Mesothelial cell of epicardium (in vitro differentiated cells): ENCODE data around the gene KDM4B. TPM values are rescaled to one million over a fixed set of nuclear protein-coding genes. Genes with fewer than 3 reads are reported as not detected.
"Not testable (repeated sequence)": the region's sequence is repeated elsewhere in the genome, so short reads cannot be mapped to it uniquely, and the experiment has no call there.

Experiments used
- DNase-seq, 2 experiments: peaks; one replicate each; pipeline ENCODE4 v3.0.0; 2021; ENCODE audit warnings: low spot score in 2 of 2; ENCODE audit not compliant: unreplicated experiment in 2 of 2
- H3K27ac Mint-ChIP-seq: 2 replicates; pipeline ENCODE4 v1.8.0; 2021; ENCODE audit warnings: mixed read lengths
- H3K27me3 Mint-ChIP-seq: 2 replicates; pipeline ENCODE4 v1.8.0; 2021; ENCODE audit warnings: low read depth, mixed read lengths
- H3K36me3 Mint-ChIP-seq: 2 replicates; pipeline ENCODE4 v1.8.0; 2021; ENCODE audit warnings: mixed read lengths
- H3K4me1 Mint-ChIP-seq: 2 replicates; pipeline ENCODE4 v1.8.0; 2021; ENCODE audit warnings: mixed read lengths
- H3K4me3 Mint-ChIP-seq: 2 replicates; pipeline ENCODE4 v1.8.0; 2021; ENCODE audit warnings: mild to moderate bottlenecking, moderate library complexity, mixed read lengths
- H3K9me3 Mint-ChIP-seq: 2 replicates; pipeline ENCODE4 v1.8.0; 2021; ENCODE audit warnings: mixed read lengths
- CTCF ChIP-seq: fragments of 200-600 bp; sonication (generic); IDR thresholded peaks from one replicate; pipeline ENCODE4 v1.5.0; 2021; ENCODE audit warnings: antibody characterized with exemption; ENCODE audit not compliant: unreplicated experiment
- total RNA-seq: library from RNA; stranded (reverse); gene quantifications from 3 replicates; pipeline ENCODE4 v1.2.1, GENCODE V29; 2021

KDM4B gene
- total RNA-seq, 1 donor from 2014 or later, result 80.5 TPM

- Mint-ChIP-seq H3K36me3 (peaks cover 31% of the 10 kb centered on the region), H3K9me3 (no peaks in the 10 kb centered on the region), H3K27ac (no peak overlapping the region), H3K4me1 (no peaks in the 10 kb centered on the region), H3K27me3 (no peaks in the 10 kb centered on the region), H3K4me3 (no peak overlapping the region)
- no peak for DNase-seq
- TF ChIP-seq CTCF, result no peak
These were observed 36.2 kb upstream of the KDM4B start for GRCh38 chr19:4932711-4933110.

DNA sequence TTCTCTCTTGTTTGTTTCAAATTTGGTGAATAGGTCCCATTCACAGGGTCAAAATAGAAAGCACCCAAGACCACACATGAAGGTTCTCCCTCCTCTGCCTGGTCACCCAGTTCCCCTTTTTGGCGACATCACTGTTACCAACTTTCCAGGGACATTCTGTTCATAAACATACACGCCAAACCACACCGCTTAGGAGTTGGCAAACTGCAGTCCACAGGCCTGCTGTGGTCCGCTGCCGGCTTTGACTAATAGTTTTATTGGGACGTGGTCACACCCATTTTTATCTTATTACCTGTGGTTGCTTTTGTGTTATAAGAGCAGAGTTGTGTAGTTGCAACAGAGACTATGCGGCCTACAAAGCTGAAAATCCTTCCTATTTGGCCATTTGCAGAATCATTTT, 35.4 kb upstream of the KDM4B start:
- Mint-ChIP-seq H3K36me3 (peaks cover 34% of the 10 kb centered on the region), H3K27me3 (no peaks in the 10 kb centered on the region), H3K4me3 (no peak overlapping the region), H3K27ac (no peak overlapping the region), H3K9me3 (no peaks in the 10 kb centered on the region), H3K4me1 (no peaks in the 10 kb centered on the region)
- TF ChIP-seq CTCF, result no peak
- DNase-seq, result no peak

- Mint-ChIP-seq H3K27me3 (no peaks in the 10 kb centered on the region), H3K9me3 (no peaks in the 10 kb centered on the region), H3K27ac (no peak overlapping the region)
These were observed 33.5 kb upstream of the KDM4B start for GRCh38 chr19:4935444-4935843.

GRCh38 chr19:4937060-4937459, 31.9 kb upstream of the KDM4B start:
- H3K36me3 Mint-ChIP-seq, result peaks cover 34% of the 10 kb centered on the region
- no peaks in the 10 kb centered on the region for H3K4me1 Mint-ChIP-seq
- no peak for TF ChIP-seq CTCF
- no peak overlapping the region for H3K4me3 Mint-ChIP-seq
- H3K9me3 Mint-ChIP-seq, result no peaks in the 10 kb centered on the region
- no peaks in the 10 kb centered on the region for H3K27me3 Mint-ChIP-seq
- DNase-seq, result no peak
- no peak overlapping the region for H3K27ac Mint-ChIP-seq

More at GRCh38 chr19:4935444-4935843, 33.5 kb upstream of the KDM4B start:
- no peak overlapping the region for H3K4me3 Mint-ChIP-seq
- peaks cover 37% of the 10 kb centered on the region for H3K36me3 Mint-ChIP-seq
- no peaks in the 10 kb centered on the region for H3K4me1 Mint-ChIP-seq
- no peak for TF ChIP-seq CTCF
- no peak for DNase-seq

GRCh38 chr19:4938461-4938860, 30.5 kb upstream of the KDM4B start:
- not testable (repeated sequence) for H3K27me3 Mint-ChIP-seq, DNase-seq, H3K27ac Mint-ChIP-seq, H3K9me3 Mint-ChIP-seq, H3K4me1 Mint-ChIP-seq, H3K4me3 Mint-ChIP-seq
- peaks cover 27% of the 10 kb centered on the region for H3K36me3 Mint-ChIP-seq

DNA sequence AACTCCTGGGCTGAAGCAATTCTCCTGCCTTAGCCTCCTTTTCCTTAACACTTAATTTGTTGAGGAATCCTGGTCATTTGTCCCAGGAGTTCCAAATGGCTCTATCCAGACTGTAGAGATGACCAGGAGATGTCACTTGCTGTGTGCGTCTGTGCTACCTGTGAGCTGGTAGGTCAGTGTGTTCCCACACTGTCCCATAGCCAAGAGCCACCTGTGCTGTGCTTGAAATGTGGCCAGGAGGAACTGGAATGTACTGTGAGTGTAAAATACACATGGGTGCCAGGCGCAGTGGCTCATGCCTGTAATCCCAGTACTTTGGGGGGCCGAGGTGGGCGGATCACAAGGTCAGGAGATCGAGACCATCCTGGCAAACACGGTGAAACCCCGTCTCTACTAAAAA, 29.4 kb upstream of the KDM4B start:
- no peak for TF ChIP-seq CTCF
- H3K4me1 Mint-ChIP-seq, result no peaks in the 10 kb centered on the region
- DNase-seq, result no peak
- no peaks in the 10 kb centered on the region for H3K9me3 Mint-ChIP-seq
- no peak overlapping the region for H3K4me3 Mint-ChIP-seq
- no peaks in the 10 kb centered on the region for H3K27me3 Mint-ChIP-seq
- no peak overlapping the region for H3K27ac Mint-ChIP-seq
- H3K36me3 Mint-ChIP-seq, result peaks cover 26% of the 10 kb centered on the region

GRCh38 chr19:4941638-4942169, 27.2 kb upstream of the KDM4B start:
- H3K4me1 Mint-ChIP-seq, H3K27ac Mint-ChIP-seq, H3K27me3 Mint-ChIP-seq, DNase-seq, H3K9me3 Mint-ChIP-seq, H3K4me3 Mint-ChIP-seq: not testable (repeated sequence)
- peaks cover 24% of the 10 kb centered on the region for H3K36me3 Mint-ChIP-seq

DNA sequence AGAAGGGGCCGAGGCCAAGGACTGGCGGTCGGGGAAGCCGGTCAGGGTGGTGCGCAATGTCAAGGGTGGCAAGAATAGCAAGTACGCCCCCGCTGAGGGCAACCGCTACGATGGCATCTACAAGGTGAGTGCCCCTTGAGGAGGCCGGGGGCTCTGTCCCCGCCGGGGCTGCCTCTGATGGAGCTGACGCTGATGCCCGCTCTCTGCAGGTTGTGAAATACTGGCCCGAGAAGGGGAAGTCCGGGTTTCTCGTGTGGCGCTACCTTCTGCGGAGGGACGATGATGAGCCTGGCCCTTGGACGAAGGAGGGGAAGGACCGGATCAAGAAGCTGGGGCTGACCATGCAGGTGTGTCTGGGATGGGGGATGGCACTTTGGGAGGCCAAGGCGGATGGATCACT, 18.3 kb upstream of the KDM4B start:
- H3K27me3 Mint-ChIP-seq, H3K4me1 Mint-ChIP-seq: not testable (repeated sequence)

More for the DNA sequence above, 18.3 kb upstream of the KDM4B start:
- not testable (repeated sequence) for DNase-seq, H3K27ac Mint-ChIP-seq, H3K4me3 Mint-ChIP-seq, H3K9me3 Mint-ChIP-seq
- peaks cover 33% of the 10 kb centered on the region for H3K36me3 Mint-ChIP-seq
